Lung (tissue), 12 donors: Measurements from ENCODE around the gene KICS2. TPM values are rescaled to one million over a fixed set of nuclear protein-coding genes. Genes with fewer than 3 reads are reported as not detected.

Experiments used
- ATAC-seq: fragments of 200-7000 bp; cut with Tn5 transposase; one replicate; pipeline ENCODE4 v1.9.1; 2020; ENCODE audit warnings: moderate number of reproducible peaks; ENCODE audit not compliant: insufficient read depth, low FRiP score
- DNase-seq, 3 donors: peaks; one replicate each; pipeline ENCODE4 v3.0.0-alpha.2; 2013 to 2017
- H3K27ac ChIP-seq, 2 donors: one replicate each; pipeline ENCODE4 v1.5.1; 2013; ENCODE audit warnings: mild to moderate bottlenecking in 2 of 2, moderate library complexity in 2 of 2, control low read depth in 1 of 2, inconsistent platforms in 1 of 2, low read depth in 1 of 2, low read length in 1 of 2
- H3K27me3 ChIP-seq, 3 donors: one replicate each; pipeline ENCODE4 v1.5.1; 2013; ENCODE audit warnings: low read length in 2 of 3; ENCODE audit not compliant: control insufficient read depth in 3 of 3, insufficient read depth in 3 of 3
- H3K36me3 ChIP-seq, 4 donors: one replicate each; pipeline ENCODE4 v1.5.1; 2013; ENCODE audit warnings: low read length in 4 of 4, mild to moderate bottlenecking in 1 of 4, moderate library complexity in 1 of 4; ENCODE audit not compliant: control insufficient read depth in 4 of 4, insufficient read depth in 4 of 4
- H3K4me1 ChIP-seq, 5 donors: one replicate each; pipeline ENCODE4 v1.5.1; 2013; ENCODE audit warnings: low read length in 5 of 5, mild to moderate bottlenecking in 2 of 5, moderate library complexity in 1 of 5; ENCODE audit not compliant: control insufficient read depth in 5 of 5, insufficient read depth in 5 of 5
- H3K4me3 ChIP-seq: one replicate; pipeline ENCODE4 v1.5.1; 2013; ENCODE audit warnings: mild to moderate bottlenecking, control low read depth, moderate library complexity
- H3K9ac ChIP-seq, 2 donors: one replicate each; pipeline ENCODE4 v1.5.1; 2013; ENCODE audit warnings: low read length in 2 of 2, control low read depth in 1 of 2; ENCODE audit not compliant: insufficient read depth in 1 of 2
- H3K9me3 ChIP-seq, 4 donors: one replicate each; pipeline ENCODE4 v1.5.1; 2013; ENCODE audit warnings: low read length in 3 of 4, mild to moderate bottlenecking in 1 of 4, moderate library complexity in 1 of 4; ENCODE audit not compliant: control insufficient read depth in 4 of 4, insufficient read depth in 3 of 4
- CTCF ChIP-seq: IDR thresholded peaks from 2 replicates; pipeline ENCODE4 v1.5.1; 2012; ENCODE audit warnings: mild to moderate bottlenecking; ENCODE audit errors: control extremely low read depth, extremely low read depth
- WGBS, 2 donors: extraction: QIAGEN DNeasy Blood & Tissue Kit; methylation state at CpG; one replicate each; pipeline ENCODE4 v1.1.7; 2013; 5-methylcytosine and 5-hydroxymethylcytosine counted together
- polyA plus RNA-seq, 2 donors: library from polyadenylated mRNA; stranded (reverse); fragments of 200-250 nt; gene quantifications; one replicate each; pipeline ENCODE4 v1.2.1, GENCODE V29; 2013
- total RNA-seq, 2 donors: library from RNA; depleted of rRNA in 1 of 2; stranded (reverse); fragments of >200 nt in 1 of 2; gene quantifications; one replicate each; pipeline ENCODE4 v1.2.1, GENCODE V29; 2014 to 2021
- donor health status: control.
- donor health status: control.
- donor health status: Bipolar disorder and iron deficiency.
- donor health status: healthy.
- donor health status: DM: yes; HTN: yes; CAD: no.

Gene KICS2
- total and polyA plus RNA-seq, 4 donors: 3.4 to 8.2 (median 5.9) TPM

- peaks cover 0 to 5% (median 2%) of the 10 kb centered on the region in 4 donors for H3K36me3 ChIP-seq
- no peaks in the 10 kb centered on the region for H3K4me1 ChIP-seq
- TF ChIP-seq CTCF: no peak
- no peak for DNase-seq
- H3K27ac ChIP-seq: no peak overlapping the region
- ATAC-seq: no peak
- H3K27me3 ChIP-seq: no peaks in the 10 kb centered on the region
- no peak overlapping the region for H3K9ac ChIP-seq
- H3K4me3 ChIP-seq: no peak overlapping the region
- 95 to 98% methylated on average over 2 of the region's 2 CpGs for WGBS, 2 donors
- no peaks in the 10 kb centered on the region for H3K9me3 ChIP-seq
Measured at GRCh38 chr12:64207453-64207852, 14.6 kb downstream of the KICS2 start.

- WGBS, 2 donors: 82 to 83% methylated on average over 2 of the region's 2 CpGs
- DNase-seq: no peak
Measured at GRCh38 chr12:64205542-64205941, 16.6 kb downstream of the KICS2 start.

DNA sequence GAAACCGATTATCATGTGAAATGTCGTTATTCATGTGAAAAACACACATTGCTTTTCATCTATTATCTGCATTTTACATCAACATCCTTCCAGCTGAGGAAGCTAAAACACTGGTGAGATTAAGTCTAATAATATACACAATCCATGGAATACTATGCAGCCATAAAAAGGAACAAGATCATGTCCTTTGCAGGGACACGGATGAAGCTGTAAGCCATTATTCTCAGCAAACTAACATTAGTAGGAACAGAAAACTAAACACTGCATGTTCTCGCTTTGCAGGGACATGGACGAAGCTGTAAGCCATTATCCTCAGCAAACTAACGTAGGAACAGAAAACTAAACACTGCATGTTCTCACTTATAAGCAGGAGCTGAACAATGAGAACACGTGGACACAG, 18.3 kb downstream of the KICS2 start:
- ATAC-seq (no peak), DNase-seq (no peak)
- WGBS, 2 donors: 68 to 70% methylated on average over 7 of the region's 7 CpGs

More at GRCh38 chr12:64205542-64205941, 16.6 kb downstream of the KICS2 start:
- no peak overlapping the region for H3K27ac ChIP-seq
- no peaks in the 10 kb centered on the region for H3K9me3 ChIP-seq
- no peaks in the 10 kb centered on the region for H3K4me1 ChIP-seq
- H3K4me3 ChIP-seq: no peak overlapping the region
- ATAC-seq: no peak
- peaks cover 0 to 5% (median under 1%) of the 10 kb centered on the region in 4 donors for H3K36me3 ChIP-seq
- no peak for TF ChIP-seq CTCF
- H3K9ac ChIP-seq: no peak overlapping the region
- no peaks in the 10 kb centered on the region for H3K27me3 ChIP-seq

More for the DNA sequence above, 18.3 kb downstream of the KICS2 start:
- Histone ChIP-seq H3K4me3 (no peak overlapping the region), H3K9ac (no peak overlapping the region), H3K27me3 (no peaks in the 10 kb centered on the region), H3K36me3 (peaks cover 0 to 2% (median 0%) of the 10 kb centered on the region in 4 donors), H3K4me1 (no peaks in the 10 kb centered on the region), H3K9me3 (no peaks in the 10 kb centered on the region), H3K27ac (no peak overlapping the region)
- no peak for TF ChIP-seq CTCF
